ENCODE results near the gene ACIN1. TPM values are rescaled to one million over a fixed set of nuclear protein-coding genes. Genes with fewer than 3 reads are reported as not detected.

Gene ACIN1
- total RNA-seq, 1 experiment from 2014 or later = 333 TPM

GRCh38 chr14:23102801-23103200, 7.9 kb upstream of the ACIN1 start:
- no peak overlapping the region for H3K14ac ChIP-seq (ENCODE audit: insufficient read depth, low read length)
- no peak overlapping the region for H4K91ac ChIP-seq (ENCODE audit: insufficient read length, low read depth, low read length)
- H3K23me2 ChIP-seq (ENCODE audit: insufficient read length, low read depth, low read length, poor library complexity, severe bottlenecking) = no peaks in the 10 kb centered on the region
- no peaks in the 10 kb centered on the region; the same call in 1 of the 2 replicates for H3K4me1 ChIP-seq (ENCODE audit: insufficient read depth, low read length)
- no peak overlapping the region for H3T11ph ChIP-seq (ENCODE audit: low read length)
- no peak overlapping the region for H3K4me3 Mint-ChIP-seq
- peaks cover 4 to 14% (median 12%) of the 10 kb centered on the region in 3 experiments; a peak in 6 of 7 replicates for H3K36me3 Mint-ChIP-seq (ENCODE audit: insufficient read depth in 1 of 3, low read depth in 3 of 3)
- H3K9ac ChIP-seq (ENCODE audit: extremely low read depth, insufficient read length, low read length) = no peak overlapping the region
- H3K9me3 Mint-ChIP-seq = no peaks in the 10 kb centered on the region
- TF ChIP-seq, protein P1, sequence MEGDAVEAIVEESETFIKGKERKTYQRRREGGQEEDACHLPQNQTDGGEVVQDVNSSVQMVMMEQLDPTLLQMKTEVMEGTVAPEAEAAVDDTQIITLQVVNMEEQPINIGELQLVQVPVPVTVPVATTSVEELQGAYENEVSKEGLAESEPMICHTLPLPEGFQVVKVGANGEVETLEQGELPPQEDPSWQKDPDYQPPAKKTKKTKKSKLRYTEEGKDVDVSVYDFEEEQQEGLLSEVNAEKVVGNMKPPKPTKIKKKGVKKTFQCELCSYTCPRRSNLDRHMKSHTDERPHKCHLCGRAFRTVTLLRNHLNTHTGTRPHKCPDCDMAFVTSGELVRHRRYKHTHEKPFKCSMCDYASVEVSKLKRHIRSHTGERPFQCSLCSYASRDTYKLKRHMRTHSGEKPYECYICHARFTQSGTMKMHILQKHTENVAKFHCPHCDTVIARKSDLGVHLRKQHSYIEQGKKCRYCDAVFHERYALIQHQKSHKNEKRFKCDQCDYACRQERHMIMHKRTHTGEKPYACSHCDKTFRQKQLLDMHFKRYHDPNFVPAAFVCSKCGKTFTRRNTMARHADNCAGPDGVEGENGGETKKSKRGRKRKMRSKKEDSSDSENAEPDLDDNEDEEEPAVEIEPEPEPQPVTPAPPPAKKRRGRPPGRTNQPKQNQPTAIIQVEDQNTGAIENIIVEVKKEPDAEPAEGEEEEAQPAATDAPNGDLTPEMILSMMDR (conservative IDR thresholded peaks at IDR 0.05) = no peak
- H2BK15ac ChIP-seq (ENCODE audit: low read depth, low read length) = no peak overlapping the region
- no peak overlapping the region for H2BK20ac ChIP-seq (ENCODE audit: low read depth, low read length, poor library complexity, severe bottlenecking)
- no peak overlapping the region for H3K23ac ChIP-seq (ENCODE audit: insufficient read length, low read depth, low read length)
- no peaks in the 10 kb centered on the region for H3K9me3 ChIP-seq (ENCODE audit: control insufficient read depth, low read depth, low read length)
- peaks cover 45 to 58% of the 10 kb centered on the region in 2 experiments for H3K4me1 Mint-ChIP-seq
- no peak overlapping the region for H3K4ac ChIP-seq (ENCODE audit: low read depth, low read length)
- no peaks in the 10 kb centered on the region for H4K20me1 ChIP-seq (ENCODE audit: control insufficient read depth, insufficient read depth, insufficient read length)
- no peak overlapping the region for H3K4me2 ChIP-seq (ENCODE audit: insufficient read depth, insufficient read length, low read length)
- no peak overlapping the region for H4K8ac ChIP-seq (replicated peaks; ENCODE audit: insufficient read length, low read depth, low read length)
- no peak overlapping the region for H2BK120ac ChIP-seq (ENCODE audit: low read depth, low read length, poor library complexity, severe bottlenecking)
- no peak overlapping the region for H3K27ac Mint-ChIP-seq
- H2AFZ ChIP-seq (ENCODE audit: low read length) = no peak overlapping the region
- no peak for DNase-seq
- H2BK5ac ChIP-seq (ENCODE audit: insufficient read length, low read length) = no peak overlapping the region
- H4K5ac ChIP-seq (ENCODE audit: insufficient read length, low read depth, low read length) = no peak overlapping the region
- no peaks in the 10 kb centered on the region for H3K27me3 ChIP-seq (ENCODE audit: insufficient read depth, low read length)
- no CpG with 5 or more reads among the region's 2 CpGs for WGBS (ENCODE audit: extremely low coverage, insufficient read length, low lambda C conversion rate)
- peaks cover under 1% of the 10 kb centered on the region; the same call in 1 of the 2 replicates for H3K79me2 ChIP-seq (ENCODE audit: insufficient read depth, low read length)
- H3K56ac ChIP-seq (ENCODE audit: insufficient read length, low read depth, low read length) = no peak overlapping the region
- H3K27me3 Mint-ChIP-seq (ENCODE audit: low read depth) = peaks cover 27% of the 10 kb centered on the region
- no peak overlapping the region for H3K27ac ChIP-seq (ENCODE audit: insufficient read length, low read depth, low read length)
- H2AK5ac ChIP-seq (ENCODE audit: insufficient read length, low read length) = no peak overlapping the region
- no peak overlapping the region for H2BK12ac ChIP-seq (ENCODE audit: insufficient read length, low read depth, low read length)
- H3K18ac ChIP-seq (ENCODE audit: insufficient read length, low read depth, low read length) = no peak overlapping the region
- no peaks in the 10 kb centered on the region for H3K79me1 ChIP-seq (ENCODE audit: insufficient read depth, low read depth, low read length, poor library complexity, severe bottlenecking)
